H1 (cell line): ENCODE measurements around the gene NR2F2. TPM values are rescaled to one million over a fixed set of nuclear protein-coding genes. Genes with fewer than 3 reads are reported as not detected.

ENCODE experiments used
- CTCF ChIA-PET: fragments of 300-600 bp; sonication (Branson Sonifier 250); formaldehyde crosslinking; loops from one replicate; lab custom pipeline; 2021; ENCODE audit not compliant: partially characterized antibody; lab: Charles Lee
- POLR2A ChIA-PET: fragments of 300-600 bp; sonication (Branson Sonifier 250); formaldehyde crosslinking; loops from one replicate; lab custom pipeline; 2021; ENCODE audit warnings: inconsistent platforms; ENCODE audit not compliant: partially characterized antibody; lab: Charles Lee
- DNase-seq, 2 experiments: peaks; one replicate each; pipeline versions ENCODE4 v3.0.0 to v3.0.0-alpha.2; 2010 to 2022; ENCODE audit warnings: low spot score in 2 of 2, low read depth in 1 of 2, mixed read lengths in 1 of 2
- FAIRE-seq: peaks from 2 replicates; lab custom pipeline; 2011; peaks lifted over from hg19 to GRCh38; lab: Jason Lieb, UNC
- H2AFZ ChIP-seq: 2 replicates; pipeline ENCODE4 v1.8.1; 2012; ENCODE audit warnings: low read length, inconsistent platforms
- H2AK5ac ChIP-seq: 2 replicates; pipeline ENCODE4 v1.6.1; 2013; ENCODE audit warnings: low read depth, low read length
- H2BK120ac ChIP-seq: replicated peaks from 2 replicates; pipeline ENCODE3; 2013; ENCODE audit warnings: low read depth, low read length, inconsistent platforms
- H2BK12ac ChIP-seq: 2 replicates; pipeline ENCODE4 v1.6.1; 2013; ENCODE audit warnings: low read depth, low read length
- H2BK15ac ChIP-seq: 2 replicates; pipeline ENCODE4 v1.6.1; 2013; ENCODE audit warnings: low read length
- H2BK20ac ChIP-seq: 2 replicates; pipeline ENCODE4 v1.6.1; 2013; ENCODE audit warnings: low read length
- H2BK5ac ChIP-seq: 2 replicates; pipeline ENCODE4 v1.6.1; 2013; ENCODE audit warnings: low read depth, low read length
- H3K14ac ChIP-seq: 2 replicates; pipeline ENCODE4 v1.6.1; 2013; ENCODE audit warnings: inconsistent platforms; ENCODE audit not compliant: insufficient read length
- H3K18ac ChIP-seq: 2 replicates; pipeline ENCODE4 v1.6.1; 2013; ENCODE audit warnings: low read length; ENCODE audit errors: extremely low read depth
- H3K23ac ChIP-seq: 2 replicates; pipeline ENCODE4 v1.6.1; 2013; ENCODE audit warnings: inconsistent platforms; ENCODE audit not compliant: insufficient read length
- H3K23me2 ChIP-seq: 2 replicates; pipeline ENCODE4 v1.6.1; 2013; ENCODE audit warnings: low read depth, low read length
- H3K27ac ChIP-seq: 2 replicates; pipeline ENCODE4 v1.6.1; 2011; ENCODE audit warnings: low read depth, low read length, inconsistent platforms
- H3K27me3 ChIP-seq, 4 experiments: replicated peaks in 1 of 4; 1 replicate in 1 of 4; 2 replicates in 3 of 4; pipeline versions ENCODE4 v1.6.1 to v1.8.1; 2011 to 2013; ENCODE audit warnings: low read length in 3 of 4, mild to moderate bottlenecking in 3 of 4, inconsistent platforms in 2 of 4, mixed read lengths in 2 of 4, moderate library complexity in 1 of 4; ENCODE audit not compliant: control insufficient read depth in 3 of 4, insufficient read depth in 3 of 4; ENCODE audit errors: extremely low read depth in 1 of 4
- H3K36me3 ChIP-seq, 4 experiments: 2 replicates each; pipeline versions ENCODE4 v1.6.1 to v1.8.1; 2011 to 2013; ENCODE audit warnings: mild to moderate bottlenecking in 4 of 4, low read length in 3 of 4, moderate library complexity in 2 of 4, control low read depth in 1 of 4, inconsistent platforms in 1 of 4; ENCODE audit not compliant: insufficient read depth in 4 of 4, control insufficient read depth in 2 of 4
- H3K4ac ChIP-seq: replicated peaks from 2 replicates; pipeline ENCODE3; 2013; ENCODE audit warnings: low read length, low read depth, mixed read lengths, inconsistent platforms; ENCODE audit not compliant: insufficient read length
- H3K4me1 ChIP-seq, 4 experiments: replicated peaks in 1 of 4; 1 replicate in 1 of 4; 2 replicates in 3 of 4; pipeline versions ENCODE4 v1.6.1 to v1.8.1; 2011 to 2013; ENCODE audit warnings: low read length in 3 of 4, inconsistent platforms in 2 of 4, mixed read lengths in 1 of 4; ENCODE audit not compliant: insufficient read depth in 4 of 4, control insufficient read depth in 3 of 4
- H3K4me2 ChIP-seq, 2 experiments: 2 replicates each; pipeline versions ENCODE4 v1.6.1 to v1.8.1; 2011 to 2013; ENCODE audit warnings: low read depth in 2 of 2, low read length in 2 of 2, control low read depth in 1 of 2, inconsistent platforms in 1 of 2, mild to moderate bottlenecking in 1 of 2; ENCODE audit not compliant: insufficient read depth in 1 of 2
- H3K4me3 ChIP-seq, 4 experiments: fragments of 200-600, 300-600 bp in 1 of 4; sonication (generic), shearing (Covaris generic), sonication (Bioruptor Twin) in 1 of 4; 2 replicates each; pipeline versions ENCODE4 v1.5.1 to v1.8.1; 2011 to 2016; ENCODE audit warnings: low read length in 4 of 4, low read depth in 3 of 4, control low read depth in 2 of 4, inconsistent platforms in 2 of 4, mild to moderate bottlenecking in 2 of 4, mixed read lengths in 1 of 4, moderate library complexity in 1 of 4; ENCODE audit not compliant: insufficient read depth in 2 of 4; ENCODE audit errors: extremely low read depth in 1 of 4
- H3K56ac ChIP-seq: replicated peaks from 2 replicates; pipeline ENCODE3; 2013; ENCODE audit warnings: low read depth, mild to moderate bottlenecking, mixed read lengths, low read length, inconsistent platforms; ENCODE audit not compliant: insufficient read length
- H3K79me1 ChIP-seq: 2 replicates; pipeline ENCODE4 v1.6.1; 2013; ENCODE audit warnings: low read depth, low read length, control low read depth
- H3K79me2 ChIP-seq, 2 experiments: 2 replicates each; pipeline versions ENCODE4 v1.6.1 to v1.8.1; 2012 to 2013; ENCODE audit warnings: low read length in 2 of 2, mild to moderate bottlenecking in 2 of 2, inconsistent platforms in 1 of 2; ENCODE audit not compliant: insufficient read depth in 2 of 2, control insufficient read depth in 1 of 2
- H3K9ac ChIP-seq, 4 experiments: replicated peaks in 1 of 4; 1 replicate in 1 of 4; 2 replicates in 3 of 4; pipeline versions ENCODE4 v1.6.1 to v1.8.1; 2011 to 2013; ENCODE audit warnings: low read depth in 3 of 4, low read length in 3 of 4, control low read depth in 2 of 4, mild to moderate bottlenecking in 2 of 4, moderate library complexity in 2 of 4, inconsistent platforms in 1 of 4; ENCODE audit errors: extremely low read depth in 1 of 4
- H3K9me3 ChIP-seq, 2 experiments: 2 replicates each; pipeline versions ENCODE4 v1.6.1 to v1.8.1; 2012 to 2013; ENCODE audit warnings: mild to moderate bottlenecking in 2 of 2, moderate library complexity in 2 of 2, control low read depth in 1 of 2, inconsistent platforms in 1 of 2, low read depth in 1 of 2, low read length in 1 of 2, mixed read lengths in 1 of 2; ENCODE audit not compliant: insufficient read depth in 2 of 2
- H4K20me1 ChIP-seq, 2 experiments: replicated peaks in 1 of 2; 2 replicates each; pipeline versions ENCODE3 to v1.8.1; 2011 to 2013; ENCODE audit warnings: inconsistent platforms in 2 of 2, low read length in 2 of 2, mild to moderate bottlenecking in 1 of 2; ENCODE audit not compliant: insufficient read depth in 2 of 2, control insufficient read depth in 1 of 2
- H4K5ac ChIP-seq: 2 replicates; pipeline ENCODE4 v1.6.1; 2013; ENCODE audit warnings: low read length, low read depth, mixed read lengths, inconsistent platforms; ENCODE audit not compliant: insufficient read length
- H4K8ac ChIP-seq: 2 replicates; pipeline ENCODE4 v1.8.0; 2013; ENCODE audit warnings: mild to moderate bottlenecking, moderate library complexity, low read length, inconsistent platforms; ENCODE audit not compliant: insufficient read depth; ENCODE audit errors: extremely low read depth
- H4K91ac ChIP-seq: replicated peaks from 2 replicates; pipeline ENCODE3; 2013; ENCODE audit warnings: low read length, mixed read lengths, inconsistent platforms; ENCODE audit not compliant: insufficient read length
- BCL11A ChIP-seq, 2 experiments: IDR thresholded peaks; one replicate each; pipeline ENCODE4 v1.6.1; 2011; ENCODE audit warnings: low read depth in 2 of 2, low read length in 2 of 2, mild to moderate bottlenecking in 2 of 2
- EZH2 ChIP-seq: fragments of 200-600 bp; sonication (generic); IDR thresholded peaks from 2 replicates; pipeline ENCODE4 v1.7.1; 2012; ENCODE audit warnings: low read depth, mild to moderate bottlenecking, moderate library complexity, low read length, inconsistent platforms; ENCODE audit not compliant: severe bottlenecking
- GABPA ChIP-seq: IDR thresholded peaks from 2 replicates; pipeline ENCODE4 v1.6.1; 2011; ENCODE audit warnings: mild to moderate bottlenecking, low read length, moderate library complexity, borderline replicate concordance; ENCODE audit not compliant: insufficient read depth
- KDM5A ChIP-seq: fragments of 200-600 bp; IDR thresholded peaks from 2 replicates; pipeline ENCODE4 v1.7.1; 2012; ENCODE audit warnings: mild to moderate bottlenecking, low read length, inconsistent platforms, mixed read lengths
- SP4 ChIP-seq: IDR thresholded peaks from 2 replicates; pipeline ENCODE4 v1.6.1; 2012; ENCODE audit warnings: low read length, inconsistent platforms
- WGBS, 2 experiments: shearing (Covaris generic) in 1 of 2; methylation state at CpG; one replicate each; pipeline versions ENCODE4 v1.1.6 to v1.1.7; 2013 to 2015; ENCODE audit warnings: low lambda C conversion rate in 2 of 2, mixed read lengths in 2 of 2, inconsistent platforms in 1 of 2, low coverage in 1 of 2, missing lambda C conversion rate in 1 of 2; ENCODE audit not compliant: insufficient replicate concordance in 2 of 2, insufficient coverage in 1 of 2, insufficient read length in 1 of 2; ENCODE audit errors: extremely low coverage in 1 of 2, missing lambda C conversion rate in 1 of 2; 5-methylcytosine and 5-hydroxymethylcytosine counted together
- polyA plus RNA-seq, 7 experiments: library from polyadenylated mRNA; depleted of rRNA in 3 of 7; stranded (reverse) in 5 of 7; unstranded in 2 of 7; fragments of >200 nt in 5 of 7; fragments of 200-250 nt in 2 of 7; gene quantifications; 1 replicate in 5 of 7; 2 replicates in 1 of 7; 4 replicates in 1 of 7; pipeline versions ENCODE4 v1.2.1 to v1.2.3, GENCODE V29; 2011 to 2013; ENCODE audit warnings: missing spikeins in 2 of 7, mixed read lengths in 2 of 7
- total RNA-seq: library from RNA; stranded (reverse); fragmentation: NEBNext Ultra II Directional; extraction: Animal tissue kit (Norgen Biotek cat#: 25700); gene quantifications from 2 replicates; pipeline ENCODE4 v1.2.1, GENCODE V29; 2021

The NR2F2 gene
- total and polyA plus RNA-seq, 2 of the 8 experiments (the other 6 are each of a cell fraction or from before 2014, with no cell fraction given), result 0.03 TPM; not detected in 1

GRCh38 chr15:96303503-96304056 is 26.9 kb upstream of the NR2F2 start:
- Histone ChIP-seq H3K14ac (no peak overlapping the region), H2BK120ac (no peak overlapping the region), H3K4me3 (no peak overlapping the region), H3K27ac (no peak overlapping the region), H3K79me2 (no peaks in the 10 kb centered on the region), H3K23me2 (no peaks in the 10 kb centered on the region), H4K20me1 (no peaks in the 10 kb centered on the region), H3K4me2 (no peak overlapping the region), H3K23ac (no peak overlapping the region), H3K4me1 (no peaks in the 10 kb centered on the region; a peak in 1 of 7 replicates), H2BK5ac (no peak overlapping the region), H3K4ac (no peak overlapping the region), H3K36me3 (no peaks in the 10 kb centered on the region), H2BK20ac (no peak overlapping the region), H2AK5ac (no peak overlapping the region), H4K5ac (no peak overlapping the region), H3K79me1 (no peaks in the 10 kb centered on the region), H2AFZ (no peak overlapping the region), H3K56ac (no peak overlapping the region), H2BK12ac (no peak overlapping the region), H3K18ac (no peak overlapping the region), H3K27me3 (no peaks in the 10 kb centered on the region; a peak in 1 of 7 replicates), H4K91ac (no peak overlapping the region), H3K9ac (no peak overlapping the region), H2BK15ac (no peak overlapping the region), H4K8ac (no peak overlapping the region), H3K9me3 (peaks cover 2 to 4% of the 10 kb centered on the region in 2 experiments; a peak in 2 of 4 replicates)
- ChIA-PET POLR2A (no interaction called here), CTCF (interaction anchor here (0.8 to 1.8 kb wide), 3 partner anchors 16 to 44 kb away, joined by 3 to 5 read pairs (median 3); no protein-coding TSS in a partner anchor)
- FAIRE-seq (no peak), DNase-seq (no peak)
- 82% methylated on average over 9 of the region's 9 CpGs; no CpG with 5 or more reads in 1 of the 2 experiments for WGBS, 2 experiments
- TF ChIP-seq BCL11A (IDR thresholded peaks at IDR 0.05; ENCODE audit: low read depth in 2 of 2, low read length in 2 of 2), result no peak
- no peak for TF ChIP-seq EZH2
- no peak for TF ChIP-seq SP4
- no peak for TF ChIP-seq KDM5A
- TF ChIP-seq GABPA, result no peak
